Loucy (cell line): ENCODE results near the gene MRI1.

Experiments used
- CTCF ChIP-seq: fragments of 200-600 bp; sonication (generic); conservative IDR thresholded peaks from 2 replicates; pipeline ENCODE4 v1.5.1; 2014; ENCODE audit warnings: mild to moderate bottlenecking, antibody characterized with exemption, low read length
- EZH2phosphoT487 ChIP-seq: fragments of 200-600 bp; IDR thresholded peaks from 2 replicates; pipeline ENCODE4 v1.6.1; 2018; ENCODE audit warnings: antibody characterized with exemption, mild to moderate bottlenecking, moderate library complexity, borderline replicate concordance

GRCh38 chr19:13765395-13766094 lies 1.2 kb downstream of the MRI1 start:
- TF ChIP-seq CTCF, result no peak
- no peak for TF ChIP-seq EZH2phosphoT487
